ENCODE data around the gene PKDREJ.

DNA sequence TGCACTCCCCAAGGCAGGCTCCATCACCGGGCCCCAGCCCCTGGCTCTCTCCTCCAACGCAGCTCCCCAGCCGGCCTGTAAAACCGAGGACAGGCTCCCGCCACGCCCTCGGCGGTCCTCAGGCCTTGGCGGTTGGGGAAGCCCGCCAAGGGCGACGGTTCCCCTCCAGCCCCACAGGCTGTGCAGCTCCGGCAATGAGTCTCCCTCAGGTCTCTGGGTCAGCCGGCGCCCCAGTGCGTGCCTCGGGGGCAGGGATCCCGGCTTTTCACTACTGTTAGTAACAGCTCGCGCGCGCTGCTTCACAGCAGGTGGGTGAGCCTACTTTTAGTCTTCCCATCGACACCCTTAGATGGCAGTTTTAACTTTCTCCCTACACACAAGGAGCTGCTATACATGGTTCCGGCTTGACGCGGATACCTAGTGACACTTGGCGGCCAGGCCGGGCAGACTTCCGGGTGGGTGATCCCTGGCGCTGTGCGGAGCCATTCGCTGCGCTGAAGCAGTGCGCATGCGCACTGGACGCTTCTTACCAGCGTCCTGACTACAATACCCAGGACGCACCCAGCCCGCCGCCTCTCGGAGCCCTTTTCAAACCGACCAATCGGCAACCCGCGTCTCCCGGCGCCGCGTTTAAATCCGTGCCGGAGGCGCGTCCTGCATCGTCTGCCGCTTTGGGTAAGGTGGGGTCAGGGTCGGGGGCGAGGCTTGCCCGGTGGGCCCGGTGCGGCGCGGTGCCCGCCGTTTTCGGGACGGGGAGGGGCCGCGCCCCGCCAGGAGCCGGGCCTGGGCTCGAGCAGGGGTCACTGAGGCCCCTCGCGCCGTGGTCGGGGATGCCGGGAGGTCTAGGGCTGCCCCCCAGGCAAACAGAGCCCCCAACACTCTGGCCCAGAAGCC lies 33.4 kb upstream of the PKDREJ start, which contains the start of gene GTSE1:
- TF ChIP-seq, protein P1, sequence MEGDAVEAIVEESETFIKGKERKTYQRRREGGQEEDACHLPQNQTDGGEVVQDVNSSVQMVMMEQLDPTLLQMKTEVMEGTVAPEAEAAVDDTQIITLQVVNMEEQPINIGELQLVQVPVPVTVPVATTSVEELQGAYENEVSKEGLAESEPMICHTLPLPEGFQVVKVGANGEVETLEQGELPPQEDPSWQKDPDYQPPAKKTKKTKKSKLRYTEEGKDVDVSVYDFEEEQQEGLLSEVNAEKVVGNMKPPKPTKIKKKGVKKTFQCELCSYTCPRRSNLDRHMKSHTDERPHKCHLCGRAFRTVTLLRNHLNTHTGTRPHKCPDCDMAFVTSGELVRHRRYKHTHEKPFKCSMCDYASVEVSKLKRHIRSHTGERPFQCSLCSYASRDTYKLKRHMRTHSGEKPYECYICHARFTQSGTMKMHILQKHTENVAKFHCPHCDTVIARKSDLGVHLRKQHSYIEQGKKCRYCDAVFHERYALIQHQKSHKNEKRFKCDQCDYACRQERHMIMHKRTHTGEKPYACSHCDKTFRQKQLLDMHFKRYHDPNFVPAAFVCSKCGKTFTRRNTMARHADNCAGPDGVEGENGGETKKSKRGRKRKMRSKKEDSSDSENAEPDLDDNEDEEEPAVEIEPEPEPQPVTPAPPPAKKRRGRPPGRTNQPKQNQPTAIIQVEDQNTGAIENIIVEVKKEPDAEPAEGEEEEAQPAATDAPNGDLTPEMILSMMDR (IDR thresholded peaks at IDR 0.05): no peak
- no peak for TF ChIP-seq POLR2A (IDR thresholded peaks at IDR 0.05)

All from ovary (tissue), 3 donors.